K562 (cell line): ENCODE measurements around the gene PA2G4. TPM values are rescaled to one million over a fixed set of nuclear protein-coding genes. Genes with fewer than 3 reads are reported as not detected.

Source experiments
- ADNP ChIP-seq: fragments of 200-800 bp; sonication (Bioruptor generic); IDR thresholded peaks from 2 replicates; pipeline ENCODE4 v1.6.1; 2016; ENCODE audit warnings: missing genetic modification characterization, missing compliant biosample characterization
- CAMTA2 ChIP-seq: fragments of 250-450 bp; sonication (Bioruptor Pico); conservative IDR thresholded peaks from 2 replicates; pipeline ENCODE4 v1.5.1; 2022
- CBFA2T2 ChIP-seq: fragments of 450-650 bp; conservative IDR thresholded peaks from 2 replicates; pipeline ENCODE4 v1.6.1; 2017; ENCODE audit warnings: mild to moderate bottlenecking
- CEBPB ChIP-seq: fragments of 450-650 bp; IDR thresholded peaks from 2 replicates; pipeline ENCODE4 v1.6.1; 2016; ENCODE audit warnings: missing genetic modification characterization, missing compliant biosample characterization
- EGR1 ChIP-seq: fragments of 450-650 bp; conservative IDR thresholded peaks from 2 replicates; pipeline ENCODE4 v1.6.1; 2017; ENCODE audit warnings: mild to moderate bottlenecking
- ESRRA ChIP-seq: fragments of 450-650 bp; IDR thresholded peaks from 2 replicates; pipeline ENCODE4 v1.6.1; 2014; ENCODE audit warnings: low read depth, mild to moderate bottlenecking, moderate library complexity, borderline replicate concordance
- GTF2F1 ChIP-seq: IDR thresholded peaks from 2 replicates; pipeline ENCODE4 v1.6.1; 2011; ENCODE audit warnings: low read depth, low read length, improper control_type of control experiment
- IRF2 ChIP-seq: sonication (generic); formaldehyde crosslinking; IDR thresholded peaks from 2 replicates; pipeline ENCODE4 v1.8.1; 2022; ENCODE audit warnings: mild to moderate bottlenecking, missing genetic modification reagents
- JUND ChIP-seq, 2 experiments: IDR thresholded peaks; 2 replicates in 1 of 2; 3 replicates in 1 of 2; pipeline ENCODE4 v1.6.1; 2011; ENCODE audit warnings: borderline replicate concordance in 2 of 2, low read depth in 2 of 2, low read length in 2 of 2, improper control_type of control experiment in 1 of 2, missing biosample characterization in 1 of 2, missing genetic modification characterization in 1 of 2, missing genetic modification reagents in 1 of 2
- L3MBTL2 ChIP-seq: fragments of 450-650 bp; IDR thresholded peaks from 2 replicates; pipeline ENCODE4 v1.6.1; 2016; ENCODE audit warnings: mild to moderate bottlenecking, moderate library complexity
- MED1 ChIP-seq: sonication (generic); formaldehyde crosslinking; IDR thresholded peaks from 2 replicates; pipeline ENCODE4 v1.8.1; 2023; ENCODE audit warnings: missing genetic modification reagents, borderline replicate concordance
- NR2C2 ChIP-seq, 2 experiments: fragments of 200-800 bp in 1 of 2; sonication (Bioruptor generic) in 1 of 2; sonication (generic) in 1 of 2; formaldehyde crosslinking in 1 of 2; IDR thresholded peaks; 2 replicates each; pipeline versions ENCODE4 v1.6.1 to v1.8.0; 2016 to 2022; ENCODE audit warnings: mild to moderate bottlenecking in 1 of 2, missing compliant biosample characterization in 1 of 2, missing genetic modification characterization in 1 of 2, missing genetic modification reagents in 1 of 2
- NUFIP1 ChIP-seq: fragments of 450-650 bp; IDR thresholded peaks from 2 replicates; pipeline ENCODE4 v1.6.1; 2018; ENCODE audit not compliant: partially characterized antibody
- PML ChIP-seq: IDR thresholded peaks from 2 replicates; pipeline ENCODE4 v1.6.1; 2012; ENCODE audit warnings: low read length, inconsistent platforms
- POLR3A ChIP-seq: IDR thresholded peaks from 2 replicates; pipeline ENCODE4 v1.6.1; 2011; ENCODE audit warnings: borderline replicate concordance, mild to moderate bottlenecking, moderate library complexity; ENCODE audit not compliant: insufficient read length, insufficient read depth; ENCODE audit errors: extremely low read depth
- RFX7 ChIP-seq: fragments of 250-450 bp; sonication (Bioruptor Pico); IDR thresholded peaks from 2 replicates; pipeline ENCODE4 v1.5.1; 2021; ENCODE audit warnings: mild to moderate bottlenecking
- SMARCC2 ChIP-seq: fragments of 450-650 bp; IDR thresholded peaks from 2 replicates; pipeline ENCODE4 v1.6.1; 2017; ENCODE audit warnings: antibody characterized with exemption, moderate library complexity, mild to moderate bottlenecking, low read depth
- ZNF133 ChIP-seq: fragments of 250-450 bp; sonication (Bioruptor Pico); IDR thresholded peaks from 2 replicates; pipeline ENCODE4 v1.4.0; 2020; ENCODE audit warnings: mild to moderate bottlenecking
- ZNF134 ChIP-seq: fragments of 250-450 bp; sonication (Bioruptor Pico); conservative IDR thresholded peaks from 2 replicates; pipeline ENCODE4 v1.4.0; 2020
- ZNF57 ChIP-seq: fragments of 450-650 bp; formaldehyde crosslinking; IDR thresholded peaks from 2 replicates; pipeline ENCODE4 v1.4.0; 2020; ENCODE audit warnings: mild to moderate bottlenecking, moderate library complexity
- ZNF77 ChIP-seq: fragments of 250-450 bp; sonication (Bioruptor Pico); IDR thresholded peaks from 2 replicates; pipeline ENCODE4 v1.5.0; 2020
- polyA plus RNA-seq, 8 experiments: library from polyadenylated mRNA; depleted of rRNA in 4 of 8; stranded (reverse) in 5 of 8; unstranded in 3 of 8; fragments of >200 nt; fragmentation: Nextera tagmentation in 2 of 8; fragmentation: Illumina TruSeq in 1 of 8; extraction: Ambion mirVana in 2 of 8; extraction: Trizol in 1 of 8; gene quantifications; 2 replicates each; pipeline versions ENCODE4 v1.2.1 to v1.2.3, GENCODE V29; 2011 to 2014; ENCODE audit warnings: inconsistent platforms in 1 of 8, missing spikeins in 1 of 8
- total RNA-seq, 7 experiments: library from RNA; depleted of rRNA in 6 of 7; stranded (reverse); fragments of >200 nt in 6 of 7; fragmentation: Illumina TruSeq in 2 of 7; extraction: Trizol in 2 of 7; gene quantifications; 2 replicates each; pipeline versions ENCODE4 v1.2.1 to v1.2.3, GENCODE V29; 2011 to 2021; ENCODE audit warnings: low replicate concordance in 1 of 7
- TF ChIP-seq, protein P1 (sequence below): sonication (generic); formaldehyde crosslinking; IDR thresholded peaks from 2 replicates; pipeline ENCODE4 v1.5.0; 2020; ENCODE audit warnings: missing genetic modification reagents
- TF ChIP-seq, protein P2 (sequence below): sonication (generic); formaldehyde crosslinking; IDR thresholded peaks from 2 replicates; pipeline ENCODE4 v1.8.0; 2022; ENCODE audit warnings: mild to moderate bottlenecking, low read depth, missing genetic modification reagents
- TF ChIP-seq, protein P3 (sequence below): sonication (generic); formaldehyde crosslinking; IDR thresholded peaks from 2 replicates; pipeline ENCODE4 v1.8.0; 2022; ENCODE audit warnings: missing genetic modification reagents, mild to moderate bottlenecking, moderate library complexity, borderline replicate concordance
- TF ChIP-seq, protein P4 (sequence below): sonication (generic); formaldehyde crosslinking; IDR thresholded peaks from 2 replicates; pipeline ENCODE4 v1.8.1; 2023; ENCODE audit warnings: mild to moderate bottlenecking, missing genetic modification reagents

Gene PA2G4
- total and polyA plus RNA-seq, 9 of the 15 experiments (the other 6 are each of a cell fraction or from before 2014, with no cell fraction given): 230 to 925 (median 638) TPM

DNA sequence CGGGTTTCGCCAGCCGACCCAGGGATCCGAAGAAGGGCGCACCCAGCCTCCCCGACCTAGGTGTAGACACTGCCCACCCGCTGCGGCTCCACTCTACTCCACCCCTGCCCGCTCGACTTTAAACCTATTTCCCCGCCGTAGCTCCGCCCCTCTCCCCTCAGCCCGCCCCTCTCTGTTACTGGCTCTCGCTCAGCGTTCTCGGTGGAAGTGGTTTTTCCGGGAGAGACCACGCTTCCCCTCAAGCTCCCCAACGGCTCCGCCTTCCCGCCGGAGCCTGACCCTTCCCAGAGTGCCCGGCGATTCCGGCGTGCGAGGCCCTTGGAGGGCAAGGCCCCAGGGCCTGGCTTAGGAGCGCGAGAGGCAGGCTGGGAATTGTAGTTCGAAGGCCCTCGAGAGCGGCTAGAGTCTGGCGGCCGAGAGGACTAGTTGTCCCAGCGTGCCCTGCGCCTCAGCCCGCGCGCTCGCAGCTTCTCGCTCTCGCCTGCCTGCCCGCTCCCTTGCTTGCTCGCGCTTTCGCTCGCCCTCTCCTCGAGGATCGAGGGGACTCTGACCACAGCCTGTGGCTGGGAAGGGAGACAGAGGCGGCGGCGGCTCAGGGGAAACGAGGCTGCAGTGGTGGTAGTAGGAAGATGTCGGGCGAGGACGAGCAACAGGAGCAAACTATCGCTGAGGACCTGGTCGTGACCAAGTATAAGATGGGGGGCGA, at the start of gene PA2G4 (continued):
- TF ChIP-seq, protein P1, sequence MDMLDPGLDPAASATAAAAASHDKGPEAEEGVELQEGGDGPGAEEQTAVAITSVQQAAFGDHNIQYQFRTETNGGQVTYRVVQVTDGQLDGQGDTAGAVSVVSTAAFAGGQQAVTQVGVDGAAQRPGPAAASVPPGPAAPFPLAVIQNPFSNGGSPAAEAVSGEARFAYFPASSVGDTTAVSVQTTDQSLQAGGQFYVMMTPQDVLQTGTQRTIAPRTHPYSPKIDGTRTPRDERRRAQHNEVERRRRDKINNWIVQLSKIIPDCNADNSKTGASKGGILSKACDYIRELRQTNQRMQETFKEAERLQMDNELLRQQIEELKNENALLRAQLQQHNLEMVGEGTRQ (CRISPR knock-in tag): no peak
- TF ChIP-seq EGR1 (no peak), ZNF57 (CRISPR knock-in tag) (no peak), JUND (IDR thresholded peaks at IDR 0.05; ENCODE audit: borderline replicate concordance, low read depth, low read length) (peak; percentile 68; the same call in 1 of the 2 replicates), JUND (tag; IDR thresholded peaks at IDR 0.05; ENCODE audit: borderline replicate concordance, low read depth, low read length) (peak; percentile 43; the same call in 1 of the 3 replicates), CAMTA2 (CRISPR knock-in tag) (peak; percentile 77; the same call in 1 of the 2 replicates), ZNF134 (no peak), L3MBTL2 (peak; percentile 98), GTF2F1 (no peak), NUFIP1 (no peak), NR2C2 (CRISPR knock-in tag; IDR thresholded peaks at IDR 0.05) (peak; percentile 93), NR2C2 (tag; IDR thresholded peaks at IDR 0.05) (peak; percentile 98), CEBPB (no peak), MED1 (no peak), IRF2 (CRISPR knock-in tag) (no peak), ADNP (tag) (no peak), POLR3A (no peak), CBFA2T2 (no peak), ZNF77 (no peak), PML (peak; percentile 58; the same call in 1 of the 2 replicates), RFX7 (CRISPR knock-in tag) (no peak), SMARCC2 (no peak), ZNF133 (no peak), ESRRA (peak; percentile 56; the same call in 1 of the 2 replicates)
- TF ChIP-seq, protein P2, sequence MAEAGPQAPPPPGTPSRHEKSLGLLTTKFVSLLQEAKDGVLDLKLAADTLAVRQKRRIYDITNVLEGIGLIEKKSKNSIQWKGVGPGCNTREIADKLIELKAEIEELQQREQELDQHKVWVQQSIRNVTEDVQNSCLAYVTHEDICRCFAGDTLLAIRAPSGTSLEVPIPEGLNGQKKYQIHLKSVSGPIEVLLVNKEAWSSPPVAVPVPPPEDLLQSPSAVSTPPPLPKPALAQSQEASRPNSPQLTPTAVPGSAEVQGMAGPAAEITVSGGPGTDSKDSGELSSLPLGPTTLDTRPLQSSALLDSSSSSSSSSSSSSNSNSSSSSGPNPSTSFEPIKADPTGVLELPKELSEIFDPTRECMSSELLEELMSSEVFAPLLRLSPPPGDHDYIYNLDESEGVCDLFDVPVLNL (CRISPR knock-in tag): peak; percentile 71
- TF ChIP-seq, protein P3, sequence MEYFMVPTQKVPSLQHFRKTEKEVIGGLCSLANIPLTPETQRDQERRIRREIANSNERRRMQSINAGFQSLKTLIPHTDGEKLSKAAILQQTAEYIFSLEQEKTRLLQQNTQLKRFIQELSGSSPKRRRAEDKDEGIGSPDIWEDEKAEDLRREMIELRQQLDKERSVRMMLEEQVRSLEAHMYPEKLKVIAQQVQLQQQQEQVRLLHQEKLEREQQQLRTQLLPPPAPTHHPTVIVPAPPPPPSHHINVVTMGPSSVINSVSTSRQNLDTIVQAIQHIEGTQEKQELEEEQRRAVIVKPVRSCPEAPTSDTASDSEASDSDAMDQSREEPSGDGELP: peak; percentile 93
- TF ChIP-seq, protein P4, sequence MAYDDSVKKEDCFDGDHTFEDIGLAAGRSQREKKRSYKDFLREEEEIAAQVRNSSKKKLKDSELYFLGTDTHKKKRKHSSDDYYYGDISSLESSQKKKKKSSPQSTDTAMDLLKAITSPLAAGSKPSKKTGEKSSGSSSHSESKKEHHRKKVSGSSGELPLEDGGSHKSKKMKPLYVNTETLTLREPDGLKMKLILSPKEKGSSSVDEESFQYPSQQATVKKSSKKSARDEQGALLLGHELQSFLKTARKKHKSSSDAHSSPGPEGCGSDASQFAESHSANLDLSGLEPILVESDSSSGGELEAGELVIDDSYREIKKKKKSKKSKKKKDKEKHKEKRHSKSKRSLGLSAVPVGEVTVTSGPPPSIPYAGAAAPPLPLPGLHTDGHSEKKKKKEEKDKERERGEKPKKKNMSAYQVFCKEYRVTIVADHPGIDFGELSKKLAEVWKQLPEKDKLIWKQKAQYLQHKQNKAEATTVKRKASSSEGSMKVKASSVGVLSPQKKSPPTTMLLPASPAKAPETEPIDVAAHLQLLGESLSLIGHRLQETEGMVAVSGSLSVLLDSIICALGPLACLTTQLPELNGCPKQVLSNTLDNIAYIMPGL (CRISPR knock-in tag): no peak
